Measurements from ENCODE around the gene TSPAN11.

DNA sequence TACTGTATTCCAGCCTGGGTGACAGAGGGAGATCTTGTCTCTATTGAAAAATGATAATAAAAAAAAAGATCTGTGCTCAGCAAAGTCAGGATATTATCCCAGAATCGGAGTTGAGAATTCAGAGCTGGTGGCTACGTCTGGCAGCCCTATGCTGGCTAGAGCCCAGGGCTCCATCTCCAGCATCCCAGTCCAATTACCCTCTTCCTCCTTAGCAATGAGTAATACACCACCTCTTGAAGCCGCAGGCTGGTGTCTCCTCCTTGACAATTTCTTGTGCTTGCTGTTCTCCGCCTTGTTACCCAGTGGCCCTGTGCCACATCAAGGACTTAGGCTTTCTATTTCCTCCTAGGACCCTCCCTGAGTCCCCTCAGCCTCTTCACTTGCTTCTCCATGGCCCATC lies 108.7 kb downstream of the TSPAN11 start:
- TF ChIP-seq TAF1 (IDR thresholded peaks at IDR 0.05; ENCODE audit: borderline replicate concordance, insufficient read depth, low read length) (no peak), POLR2AphosphoS5 (IDR thresholded peaks at IDR 0.05; ENCODE audit: low read depth, low read length) (no peak), SIN3A (IDR thresholded peaks at IDR 0.05; ENCODE audit: borderline replicate concordance, insufficient read depth, low read length) (no peak), FOXP2 (optimal IDR thresholded peaks at IDR 0.05; ENCODE audit: borderline replicate concordance, extremely low read depth, extremely low read length, insufficient read depth) (no peak)
- TF ChIP-seq, protein P1, sequence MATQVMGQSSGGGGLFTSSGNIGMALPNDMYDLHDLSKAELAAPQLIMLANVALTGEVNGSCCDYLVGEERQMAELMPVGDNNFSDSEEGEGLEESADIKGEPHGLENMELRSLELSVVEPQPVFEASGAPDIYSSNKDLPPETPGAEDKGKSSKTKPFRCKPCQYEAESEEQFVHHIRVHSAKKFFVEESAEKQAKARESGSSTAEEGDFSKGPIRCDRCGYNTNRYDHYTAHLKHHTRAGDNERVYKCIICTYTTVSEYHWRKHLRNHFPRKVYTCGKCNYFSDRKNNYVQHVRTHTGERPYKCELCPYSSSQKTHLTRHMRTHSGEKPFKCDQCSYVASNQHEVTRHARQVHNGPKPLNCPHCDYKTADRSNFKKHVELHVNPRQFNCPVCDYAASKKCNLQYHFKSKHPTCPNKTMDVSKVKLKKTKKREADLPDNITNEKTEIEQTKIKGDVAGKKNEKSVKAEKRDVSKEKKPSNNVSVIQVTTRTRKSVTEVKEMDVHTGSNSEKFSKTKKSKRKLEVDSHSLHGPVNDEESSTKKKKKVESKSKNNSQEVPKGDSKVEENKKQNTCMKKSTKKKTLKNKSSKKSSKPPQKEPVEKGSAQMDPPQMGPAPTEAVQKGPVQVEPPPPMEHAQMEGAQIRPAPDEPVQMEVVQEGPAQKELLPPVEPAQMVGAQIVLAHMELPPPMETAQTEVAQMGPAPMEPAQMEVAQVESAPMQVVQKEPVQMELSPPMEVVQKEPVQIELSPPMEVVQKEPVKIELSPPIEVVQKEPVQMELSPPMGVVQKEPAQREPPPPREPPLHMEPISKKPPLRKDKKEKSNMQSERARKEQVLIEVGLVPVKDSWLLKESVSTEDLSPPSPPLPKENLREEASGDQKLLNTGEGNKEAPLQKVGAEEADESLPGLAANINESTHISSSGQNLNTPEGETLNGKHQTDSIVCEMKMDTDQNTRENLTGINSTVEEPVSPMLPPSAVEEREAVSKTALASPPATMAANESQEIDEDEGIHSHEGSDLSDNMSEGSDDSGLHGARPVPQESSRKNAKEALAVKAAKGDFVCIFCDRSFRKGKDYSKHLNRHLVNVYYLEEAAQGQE (IDR thresholded peaks at IDR 0.05; ENCODE audit: insufficient read depth in 1 of 2, low read depth in 2 of 2, low read length in 2 of 2): no peak
